ENCODE data around the gene RPL35.

DNA sequence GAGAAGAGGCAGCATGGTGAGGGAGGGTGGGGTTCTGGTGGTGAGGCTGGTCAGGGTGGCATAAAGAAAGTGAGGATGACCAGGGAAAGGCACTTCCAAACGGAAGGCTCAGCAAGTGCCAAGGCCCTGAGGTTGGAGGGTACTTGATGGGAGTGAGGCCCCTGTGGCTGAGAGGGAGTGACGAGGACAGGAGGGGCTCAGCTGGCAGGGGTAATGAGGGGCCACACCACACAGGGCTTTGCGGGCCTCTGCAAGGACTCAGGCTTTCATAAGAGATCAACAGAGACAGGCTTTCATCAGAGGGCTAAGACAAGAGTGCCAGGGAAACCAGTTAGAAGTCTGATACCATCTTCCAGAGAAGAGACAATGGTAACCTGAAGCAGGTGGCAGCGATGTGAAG is 23.8 kb upstream of the RPL35 start:
- TF ChIP-seq, protein P1, sequence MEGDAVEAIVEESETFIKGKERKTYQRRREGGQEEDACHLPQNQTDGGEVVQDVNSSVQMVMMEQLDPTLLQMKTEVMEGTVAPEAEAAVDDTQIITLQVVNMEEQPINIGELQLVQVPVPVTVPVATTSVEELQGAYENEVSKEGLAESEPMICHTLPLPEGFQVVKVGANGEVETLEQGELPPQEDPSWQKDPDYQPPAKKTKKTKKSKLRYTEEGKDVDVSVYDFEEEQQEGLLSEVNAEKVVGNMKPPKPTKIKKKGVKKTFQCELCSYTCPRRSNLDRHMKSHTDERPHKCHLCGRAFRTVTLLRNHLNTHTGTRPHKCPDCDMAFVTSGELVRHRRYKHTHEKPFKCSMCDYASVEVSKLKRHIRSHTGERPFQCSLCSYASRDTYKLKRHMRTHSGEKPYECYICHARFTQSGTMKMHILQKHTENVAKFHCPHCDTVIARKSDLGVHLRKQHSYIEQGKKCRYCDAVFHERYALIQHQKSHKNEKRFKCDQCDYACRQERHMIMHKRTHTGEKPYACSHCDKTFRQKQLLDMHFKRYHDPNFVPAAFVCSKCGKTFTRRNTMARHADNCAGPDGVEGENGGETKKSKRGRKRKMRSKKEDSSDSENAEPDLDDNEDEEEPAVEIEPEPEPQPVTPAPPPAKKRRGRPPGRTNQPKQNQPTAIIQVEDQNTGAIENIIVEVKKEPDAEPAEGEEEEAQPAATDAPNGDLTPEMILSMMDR (IDR thresholded peaks at IDR 0.05): no peak
- TF ChIP-seq POLR2A (IDR thresholded peaks at IDR 0.05): no peak
